ENCODE data around the gene LRAT.

LRAT gene

GRCh38 chr4:154779362-154779947 is 35.7 kb downstream of the LRAT start:
- peak in 1 of 2 experiments; percentile 17 for DNase-seq

DNA sequence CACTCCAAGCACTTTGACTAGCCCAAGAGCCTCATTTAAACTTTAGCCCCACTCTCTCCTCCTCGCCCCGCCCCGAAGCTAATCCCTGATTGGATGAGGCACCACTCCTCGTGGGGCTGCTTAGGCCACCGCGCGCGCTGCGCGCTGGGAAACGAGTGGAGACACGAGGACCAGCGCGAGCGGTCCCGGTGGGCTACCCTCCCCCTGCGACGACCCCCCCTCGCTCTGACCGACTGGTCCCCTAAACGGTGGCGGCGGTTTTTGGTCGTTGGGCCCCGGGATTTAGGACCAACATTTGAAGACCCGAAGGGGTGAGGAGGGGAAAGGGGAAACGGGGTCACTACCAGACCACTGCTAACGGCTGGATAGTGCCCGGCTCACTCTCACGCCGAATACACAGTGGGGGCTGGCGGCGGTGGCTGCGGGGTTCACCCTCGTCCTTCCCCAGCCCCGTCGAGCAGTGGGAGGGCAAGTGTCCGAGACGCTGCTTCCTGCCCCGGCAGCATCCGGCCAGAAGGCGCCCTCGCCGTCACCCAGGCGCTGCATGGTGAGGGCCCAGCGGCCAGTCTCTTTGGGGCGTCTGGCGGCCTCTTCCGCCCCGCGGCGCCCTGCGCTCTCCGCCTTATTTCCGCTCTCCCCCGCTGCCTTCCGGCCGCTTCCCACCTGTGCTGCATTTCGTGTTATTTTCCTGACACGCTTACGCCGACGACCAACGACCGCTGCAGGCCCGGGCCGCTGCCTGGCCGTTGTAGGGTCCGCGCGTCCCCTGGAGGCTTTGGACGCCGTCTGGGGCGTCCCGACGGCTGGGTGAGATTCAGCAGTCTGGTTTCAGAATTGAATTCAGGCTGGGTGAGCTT is 37.6 kb downstream of the LRAT start, which contains the start of gene RBM46:
RBM46 (plus strand) TSS at position 147 of the 857 bp plus-strand sequence. CDS start 15,481 bp downstream, outside the sequence.
- no peak for DNase-seq

GRCh38 chr4:154781983-154782293 is 38.1 kb downstream of the LRAT start:
- DNase-seq, result no peak
